ENCODE data around the gene ABCA10.

The ABCA10 gene

GRCh38 chr17:69143151-69143550 lies 85.5 kb downstream of the ABCA10 start:
- H3K27me3 ChIP-seq (replicated peaks) = no peaks in the 10 kb centered on the region
- TF ChIP-seq CTCF (IDR thresholded peaks at IDR 0.05; ENCODE audit: low read depth, low read length, missing control alignments) = no peak
- DNase-seq = no peak
- no peak overlapping the region for H3K4me3 ChIP-seq (ENCODE audit: low read depth, low read length)
- H3K27ac ChIP-seq = no peak overlapping the region
- H3K36me3 ChIP-seq (replicated peaks) = no peaks in the 10 kb centered on the region
- in situ Hi-C loops (cut with HindIII; ENCODE audit: low pct_ligation_motif_present, low sequenced_read_pairs) = no loop called here

GRCh38 chr17:69142175-69142802 lies 86.3 kb downstream of the ABCA10 start:
- Histone ChIP-seq H3K4me3 (ENCODE audit: low read depth, low read length) (no peak overlapping the region), H3K27me3 (replicated peaks) (no peaks in the 10 kb centered on the region), H3K36me3 (replicated peaks) (no peaks in the 10 kb centered on the region), H3K27ac (peak overlapping the region; percentile 55)
- peak; percentile 25 for DNase-seq
- in situ Hi-C loops (cut with HindIII; ENCODE audit: low pct_ligation_motif_present, low sequenced_read_pairs) = no loop called here
- no peak for TF ChIP-seq CTCF (IDR thresholded peaks at IDR 0.05; ENCODE audit: low read depth, low read length, missing control alignments)

- Histone ChIP-seq H3K27me3 (replicated peaks) (no peaks in the 10 kb centered on the region), H3K27ac (peak within 1 kb of the TSS; percentile 55), H3K4me3 (ENCODE audit: low read depth, low read length) (no peak within 1 kb of the TSS), H3K36me3 (replicated peaks) (no peaks in the 10 kb centered on the region)
- DNase-seq = peak; percentile 25
- TF ChIP-seq CTCF (IDR thresholded peaks at IDR 0.05; ENCODE audit: low read depth, low read length, missing control alignments) = no peak
- in situ Hi-C loops (cut with HindIII; ENCODE audit: low pct_ligation_motif_present, low sequenced_read_pairs) = no loop called here
These were observed 87.0 kb downstream of the ABCA10 start, which contains the start of gene ABCA6 for GRCh38 chr17:69141431-69142174. Gene ABCA6, minus strand, starts transcription at chr17:69141895. Its CDS starts 1,192 bp downstream, at chr17:69140703.

- in situ Hi-C loops (cut with HindIII; ENCODE audit: low pct_ligation_motif_present, low sequenced_read_pairs) = no loop called here
- Histone ChIP-seq H3K27me3 (replicated peaks) (no peaks in the 10 kb centered on the region), H3K4me3 (ENCODE audit: low read depth, low read length) (no peak overlapping the region), H3K27ac (no peak overlapping the region), H3K36me3 (replicated peaks) (no peaks in the 10 kb centered on the region)
- DNase-seq = no peak
- no peak for TF ChIP-seq CTCF (IDR thresholded peaks at IDR 0.05; ENCODE audit: low read depth, low read length, missing control alignments)
These were observed 94.5 kb downstream of the ABCA10 start for GRCh38 chr17:69134112-69134511.

- Histone ChIP-seq H3K36me3 (replicated peaks) (no peaks in the 10 kb centered on the region), H3K4me3 (ENCODE audit: low read depth, low read length) (no peak overlapping the region), H3K27me3 (replicated peaks) (no peaks in the 10 kb centered on the region), H3K27ac (no peak overlapping the region)
- in situ Hi-C loops (cut with HindIII; ENCODE audit: low pct_ligation_motif_present, low sequenced_read_pairs) = no loop called here
- TF ChIP-seq CTCF (IDR thresholded peaks at IDR 0.05; ENCODE audit: low read depth, low read length, missing control alignments) = no peak
- DNase-seq = no peak
These were observed 97.9 kb downstream of the ABCA10 start for GRCh38 chr17:69130627-69131296.
